Stimulated activated CD8-positive, alpha-beta memory T cell treated with anti-CD3 and anti-CD28 coated beads, Interleukin-2, amount 100 ng/mL, for 48 hours (primary cell): Measurements from ENCODE around the gene LAMA3.

Experiments
- DNase-seq, 2 donors: peaks; one replicate each; pipeline ENCODE4 v3.0.0-alpha.2; 2020; ENCODE audit warnings: low read depth in 2 of 2

LAMA3 gene, protein sequence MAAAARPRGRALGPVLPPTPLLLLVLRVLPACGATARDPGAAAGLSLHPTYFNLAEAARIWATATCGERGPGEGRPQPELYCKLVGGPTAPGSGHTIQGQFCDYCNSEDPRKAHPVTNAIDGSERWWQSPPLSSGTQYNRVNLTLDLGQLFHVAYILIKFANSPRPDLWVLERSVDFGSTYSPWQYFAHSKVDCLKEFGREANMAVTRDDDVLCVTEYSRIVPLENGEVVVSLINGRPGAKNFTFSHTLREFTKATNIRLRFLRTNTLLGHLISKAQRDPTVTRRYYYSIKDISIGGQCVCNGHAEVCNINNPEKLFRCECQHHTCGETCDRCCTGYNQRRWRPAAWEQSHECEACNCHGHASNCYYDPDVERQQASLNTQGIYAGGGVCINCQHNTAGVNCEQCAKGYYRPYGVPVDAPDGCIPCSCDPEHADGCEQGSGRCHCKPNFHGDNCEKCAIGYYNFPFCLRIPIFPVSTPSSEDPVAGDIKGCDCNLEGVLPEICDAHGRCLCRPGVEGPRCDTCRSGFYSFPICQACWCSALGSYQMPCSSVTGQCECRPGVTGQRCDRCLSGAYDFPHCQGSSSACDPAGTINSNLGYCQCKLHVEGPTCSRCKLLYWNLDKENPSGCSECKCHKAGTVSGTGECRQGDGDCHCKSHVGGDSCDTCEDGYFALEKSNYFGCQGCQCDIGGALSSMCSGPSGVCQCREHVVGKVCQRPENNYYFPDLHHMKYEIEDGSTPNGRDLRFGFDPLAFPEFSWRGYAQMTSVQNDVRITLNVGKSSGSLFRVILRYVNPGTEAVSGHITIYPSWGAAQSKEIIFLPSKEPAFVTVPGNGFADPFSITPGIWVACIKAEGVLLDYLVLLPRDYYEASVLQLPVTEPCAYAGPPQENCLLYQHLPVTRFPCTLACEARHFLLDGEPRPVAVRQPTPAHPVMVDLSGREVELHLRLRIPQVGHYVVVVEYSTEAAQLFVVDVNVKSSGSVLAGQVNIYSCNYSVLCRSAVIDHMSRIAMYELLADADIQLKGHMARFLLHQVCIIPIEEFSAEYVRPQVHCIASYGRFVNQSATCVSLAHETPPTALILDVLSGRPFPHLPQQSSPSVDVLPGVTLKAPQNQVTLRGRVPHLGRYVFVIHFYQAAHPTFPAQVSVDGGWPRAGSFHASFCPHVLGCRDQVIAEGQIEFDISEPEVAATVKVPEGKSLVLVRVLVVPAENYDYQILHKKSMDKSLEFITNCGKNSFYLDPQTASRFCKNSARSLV (N-terminal part only)

DNA sequence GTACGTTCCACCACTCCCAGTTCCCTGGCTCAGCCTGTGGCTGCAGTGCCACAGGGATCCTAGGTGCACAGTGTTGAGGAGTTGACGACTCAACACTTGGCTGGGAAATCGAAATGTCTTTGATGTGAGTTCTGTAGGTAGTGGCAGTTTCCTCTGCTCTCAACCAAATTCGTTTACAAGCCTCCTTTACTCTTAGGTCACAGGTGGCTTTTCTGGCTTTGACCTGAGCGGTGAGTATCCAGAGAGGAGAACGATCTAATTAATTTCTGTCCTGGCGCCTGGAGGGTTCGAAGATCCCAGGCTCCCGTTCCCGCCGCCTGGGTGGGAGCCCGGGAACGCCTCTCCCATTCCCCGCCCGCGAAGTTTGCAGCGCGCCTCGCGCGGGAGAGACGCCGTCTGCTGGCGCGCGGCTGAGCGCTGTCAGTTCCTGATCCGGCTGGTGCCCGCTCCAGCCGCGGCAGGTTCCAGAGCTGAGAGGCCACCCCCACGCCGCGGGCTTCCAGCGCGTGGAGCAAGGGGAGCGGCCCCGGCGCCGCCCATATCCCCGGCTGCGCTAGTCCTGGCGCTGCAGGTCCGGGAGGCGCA, at the start of gene LAMA3:
LAMA3 (plus strand) TSS at position 423 of the 585 bp plus-strand sequence. CDS start 231 bp downstream, outside the sequence.
- peak in 1 of 2 donors; percentile 15 for DNase-seq

DNA sequence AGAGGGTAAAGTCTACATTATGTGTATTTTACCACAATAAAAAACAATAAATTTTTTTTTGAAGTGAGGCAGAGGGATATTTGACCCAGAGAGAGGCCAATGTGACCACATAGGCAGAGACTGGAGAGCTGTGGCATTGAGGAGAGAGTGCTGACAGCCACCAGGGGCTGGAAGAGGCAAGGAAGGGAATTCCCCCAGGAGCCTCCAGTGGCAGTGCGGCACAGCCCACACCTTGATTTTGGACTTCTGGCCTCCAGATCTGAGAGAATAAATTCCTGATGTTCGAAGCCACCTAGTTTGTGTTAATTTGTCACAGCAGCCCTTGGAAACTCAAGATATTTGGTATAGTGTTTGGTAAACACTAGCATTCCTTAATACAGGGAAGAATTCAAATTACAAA, 49.2 kb upstream of the LAMA3 start:
- DNase-seq = no peak

DNA sequence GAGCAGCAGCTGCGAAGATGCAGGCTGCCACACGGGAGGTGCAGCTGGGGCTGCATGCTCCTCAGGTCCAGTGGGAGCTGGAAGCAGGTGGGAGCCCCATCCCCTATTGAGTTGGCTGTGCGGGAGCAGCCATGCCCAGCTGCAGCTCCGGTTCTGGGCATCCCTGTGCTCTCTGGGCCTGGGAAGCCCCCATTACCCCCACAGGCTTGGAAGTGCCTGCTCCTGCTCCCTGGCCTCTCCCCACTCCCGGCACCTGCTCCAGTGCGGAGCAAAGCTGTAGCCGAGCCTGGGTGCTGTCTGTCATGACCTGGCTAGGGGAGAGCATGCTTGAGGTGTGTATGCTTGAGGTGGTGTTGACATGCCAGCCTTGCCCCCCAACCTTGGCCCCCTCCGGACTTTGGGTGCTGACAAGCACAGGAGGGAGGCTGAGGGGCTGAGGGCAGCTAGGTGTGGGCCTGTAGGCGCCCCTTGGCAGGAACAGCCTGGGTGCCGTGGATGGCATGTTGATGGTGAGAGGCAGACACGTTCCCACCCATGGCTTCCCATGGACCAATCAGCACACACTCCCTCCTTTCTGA, 48.0 kb upstream of the LAMA3 start:
- no peak for DNase-seq

DNA sequence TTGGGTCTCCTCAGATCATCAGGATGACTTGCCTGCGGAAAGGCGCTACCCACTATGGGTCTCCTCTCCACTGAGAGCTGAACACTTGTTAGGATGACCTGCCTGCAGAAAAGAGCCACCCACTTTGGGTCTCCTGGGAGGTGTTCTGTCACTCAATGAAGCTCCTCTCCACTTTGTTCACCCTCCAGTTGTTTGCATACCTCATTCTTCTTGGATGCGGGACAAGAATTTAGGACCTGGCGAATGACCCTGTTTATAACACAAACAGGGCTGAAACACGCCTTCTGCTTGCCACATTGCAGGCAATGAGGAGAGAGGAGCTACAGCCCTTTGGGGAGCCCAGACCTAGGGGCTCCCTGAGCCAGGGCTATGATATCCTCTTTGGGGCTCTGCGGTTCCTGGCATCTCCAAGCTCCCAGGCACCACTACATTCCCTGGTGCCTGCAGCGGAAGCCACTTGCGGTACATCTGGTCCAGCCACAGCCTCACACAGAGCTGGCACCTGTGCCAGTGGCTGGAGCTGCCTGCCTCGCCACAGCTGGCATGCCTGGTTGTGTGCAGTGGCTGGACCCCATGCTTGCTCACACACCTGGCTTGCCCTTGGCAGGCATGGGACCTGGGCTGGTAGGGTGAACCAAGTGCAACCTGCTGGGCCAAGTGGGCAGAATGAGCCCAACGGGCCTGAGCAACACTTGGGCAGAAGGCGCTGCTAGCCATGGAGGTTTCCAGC, 47.2 kb upstream of the LAMA3 start:
- no peak for DNase-seq

DNA sequence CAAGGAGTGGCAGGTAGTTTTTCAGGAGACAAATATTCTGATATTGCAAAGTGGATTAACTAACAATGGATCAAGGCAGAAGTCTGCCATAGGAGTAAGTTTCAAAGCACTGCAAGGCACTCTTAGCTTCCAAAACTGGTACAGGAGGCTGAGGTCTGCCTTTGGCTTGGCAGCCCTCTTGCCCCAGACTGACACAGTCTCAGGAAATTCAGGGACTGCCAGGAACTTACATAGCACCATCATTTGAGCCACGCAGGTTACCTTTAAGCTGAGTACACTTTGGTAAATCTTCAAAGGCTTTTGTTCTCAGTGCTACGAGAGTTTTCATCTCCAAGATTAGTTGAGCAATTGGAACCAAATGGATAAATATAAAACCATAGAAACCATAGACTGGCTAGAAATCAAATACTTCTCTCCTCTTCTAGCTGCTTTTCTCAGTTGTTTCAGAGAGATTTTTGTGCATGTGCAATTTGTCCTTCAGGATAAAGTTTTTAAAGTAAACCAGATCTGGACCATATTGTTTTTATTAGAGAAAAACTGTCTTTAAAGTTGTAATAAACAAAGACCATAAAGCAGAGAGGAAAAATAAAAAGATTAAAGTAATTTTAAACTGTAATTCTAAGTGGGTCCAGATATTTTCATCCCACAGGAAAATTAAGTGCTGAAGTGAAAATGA, 45.3 kb upstream of the LAMA3 start:
- no peak for DNase-seq

DNA sequence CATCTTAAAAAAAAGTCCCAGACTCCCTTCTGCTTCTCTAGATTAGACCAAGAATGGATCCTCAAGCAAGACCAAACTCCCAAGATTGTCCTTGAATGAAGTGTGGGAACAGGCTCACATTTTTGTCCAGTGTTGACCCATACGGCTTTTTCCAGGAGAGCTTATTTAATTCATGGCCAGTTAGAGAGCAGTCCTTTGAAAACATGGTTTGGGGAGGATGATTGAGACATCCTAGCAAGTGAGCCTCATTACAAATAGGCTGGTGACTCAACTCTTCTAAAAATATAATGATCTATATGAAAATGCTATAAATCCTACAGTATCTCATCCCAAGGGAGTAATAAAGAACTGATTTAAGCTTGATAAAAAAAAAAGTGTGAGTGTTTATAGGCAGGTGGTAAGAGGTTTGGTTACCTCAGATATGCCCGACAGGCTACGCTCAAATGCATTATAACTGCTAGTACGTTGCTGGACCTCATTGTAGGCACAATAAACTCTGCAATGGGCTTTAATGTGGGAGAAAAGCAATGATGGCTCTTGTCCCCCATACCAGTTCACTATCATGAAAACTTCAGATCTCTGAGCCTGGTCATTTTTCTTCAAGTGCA, 43.6 kb upstream of the LAMA3 start:
- no peak for DNase-seq

DNA sequence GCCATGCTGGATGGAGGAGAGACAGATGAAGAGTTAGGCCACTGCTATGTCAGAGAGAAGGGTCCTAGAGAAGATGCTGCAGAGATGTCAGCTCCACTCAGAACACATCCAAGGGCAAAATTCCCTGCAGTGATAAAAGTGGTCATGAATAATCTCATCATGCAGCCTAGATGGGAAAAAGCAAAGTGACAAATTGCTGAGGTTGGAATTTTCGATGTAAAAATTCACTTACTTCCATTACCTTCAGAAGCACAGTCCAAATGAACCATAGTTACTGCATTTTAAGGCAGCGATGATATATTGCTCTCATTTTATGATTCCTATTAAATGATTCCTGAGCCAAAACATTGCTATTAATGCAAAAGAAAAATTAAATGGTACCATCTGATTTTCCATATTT, 43.0 kb upstream of the LAMA3 start:
- DNase-seq = no peak

DNA sequence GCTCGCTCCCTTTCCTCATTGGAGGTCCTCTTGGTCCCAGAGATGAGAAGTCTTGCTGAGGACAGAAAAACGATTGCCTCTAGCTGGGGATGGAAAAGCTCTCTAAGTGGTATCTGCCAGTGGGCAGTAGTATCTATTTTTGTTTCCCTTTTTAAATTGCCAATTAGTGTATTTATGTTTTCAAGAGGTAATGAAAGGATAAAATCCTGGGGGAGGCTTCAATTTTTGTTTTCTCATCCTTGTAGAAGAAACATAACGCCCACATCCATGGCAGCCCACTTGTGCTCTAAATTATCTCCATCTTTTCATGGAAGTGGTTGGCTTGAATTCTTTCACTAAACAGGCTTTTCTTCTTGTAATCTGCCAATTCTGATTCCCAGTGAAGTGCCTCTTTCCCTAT, 40.8 kb upstream of the LAMA3 start:
- no peak for DNase-seq

DNA sequence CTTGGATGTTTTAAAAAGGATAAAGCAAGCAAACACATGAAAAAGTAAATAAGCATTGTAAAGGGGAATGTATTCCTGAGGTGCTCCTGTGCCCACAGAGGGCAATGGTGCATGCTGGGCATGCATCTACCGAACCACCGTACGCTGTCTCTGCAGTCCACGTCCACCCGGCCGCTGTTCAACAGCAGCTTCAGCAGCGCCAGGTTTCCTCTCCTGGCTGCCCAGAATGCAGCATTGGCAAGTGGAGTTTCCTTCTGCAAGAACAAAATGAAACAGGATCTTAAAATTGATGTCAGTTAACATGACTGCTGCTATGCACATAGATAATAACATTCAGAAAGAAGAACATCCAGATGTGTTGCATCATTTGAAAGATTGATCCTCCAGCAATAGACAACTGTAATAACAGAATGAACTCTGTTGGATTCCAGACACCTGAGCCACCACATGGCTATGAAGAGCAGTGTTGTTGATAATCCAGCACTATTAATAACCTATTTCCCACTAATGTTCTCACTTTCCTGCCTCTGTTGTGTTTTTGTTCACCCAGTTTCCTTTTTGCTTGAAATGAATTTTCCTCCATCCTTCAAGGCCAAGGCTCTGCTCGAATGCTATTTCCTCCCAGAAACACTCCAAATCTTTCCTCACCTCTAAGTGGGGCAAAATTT, 40.2 kb upstream of the LAMA3 start:
- no peak for DNase-seq

DNA sequence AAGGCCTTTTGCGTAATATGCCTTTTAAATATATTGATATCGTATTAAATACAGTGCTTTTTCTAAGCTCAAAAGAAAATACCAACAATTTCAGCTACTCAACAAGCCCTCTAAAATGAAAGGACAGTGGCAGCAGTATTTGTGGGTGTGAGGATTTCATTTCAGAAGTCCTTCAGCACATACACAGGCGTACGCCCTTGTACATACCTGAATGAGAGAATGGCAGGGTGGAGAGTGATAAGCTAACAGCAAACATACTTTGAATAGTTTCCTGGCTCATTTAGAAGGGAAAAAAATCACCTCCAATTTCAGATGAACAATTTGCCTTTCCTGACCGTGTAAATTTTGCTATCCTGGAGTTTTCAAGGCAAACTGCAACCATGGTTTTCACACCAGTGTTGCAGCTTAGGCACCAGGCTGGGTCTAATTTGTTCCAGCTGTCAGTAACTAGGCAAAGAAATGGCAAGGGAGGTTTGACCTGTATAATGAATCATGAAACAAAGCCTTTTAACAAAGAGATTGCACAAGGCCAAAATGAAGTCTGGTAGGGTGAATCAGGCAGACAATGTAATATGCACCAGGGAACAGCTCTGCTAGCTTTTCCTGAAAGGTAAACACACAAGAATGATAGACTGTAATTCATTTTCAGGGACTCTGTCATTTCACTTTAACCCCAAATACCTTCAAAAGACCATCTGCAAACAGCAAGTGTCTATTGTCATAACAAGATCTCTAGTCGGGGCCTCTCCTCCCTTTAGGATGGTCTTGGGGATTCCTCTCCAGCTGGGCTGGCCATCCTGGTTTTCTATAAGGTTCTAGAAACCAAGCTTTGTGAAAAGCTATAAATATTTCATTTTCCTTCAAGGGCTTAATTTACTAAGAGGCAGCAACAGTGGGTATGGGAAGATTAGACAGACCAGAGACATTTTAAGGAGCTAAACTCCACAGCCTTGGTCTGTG, 38.0 kb upstream of the LAMA3 start:
- no peak for DNase-seq

DNA sequence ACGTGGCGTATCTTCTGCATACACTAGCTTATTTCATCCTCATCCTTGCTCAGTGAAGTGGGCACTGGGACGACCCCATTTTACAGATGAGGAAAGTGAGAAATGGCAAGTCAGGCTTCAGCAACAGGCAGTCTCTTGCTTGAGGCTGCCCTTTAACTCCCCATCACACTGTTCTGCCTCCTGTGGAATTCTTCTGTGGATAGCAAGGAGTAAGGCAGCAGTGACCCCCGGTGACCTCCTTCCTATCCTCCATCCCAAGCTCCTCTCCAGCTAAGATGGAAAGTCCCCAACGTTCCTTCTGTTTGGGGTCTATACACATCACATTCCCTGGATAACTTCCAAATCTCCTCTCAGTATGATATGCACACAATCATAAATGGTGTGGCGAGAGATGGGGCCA, 37.0 kb upstream of the LAMA3 start:
- DNase-seq = no peak

DNA sequence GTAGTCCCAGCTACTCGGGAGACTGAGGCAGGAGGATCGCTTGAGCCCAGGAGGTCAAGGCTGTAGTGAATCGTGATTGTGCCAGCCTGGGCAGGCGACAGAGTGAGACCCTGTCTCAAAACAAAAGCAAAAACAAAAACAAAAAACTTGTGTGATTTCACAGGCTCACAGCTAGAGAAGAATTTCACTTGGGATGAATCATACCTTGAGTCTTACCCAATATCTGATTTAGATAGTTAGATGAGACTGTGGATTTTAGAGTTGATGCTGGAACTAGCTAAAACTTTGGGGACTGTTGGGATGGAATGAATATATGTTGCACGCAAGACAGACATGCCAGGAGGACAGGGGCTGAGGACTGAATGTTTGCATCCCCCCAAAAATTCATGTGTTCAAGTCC, 31.0 kb upstream of the LAMA3 start:
- no peak for DNase-seq

DNA sequence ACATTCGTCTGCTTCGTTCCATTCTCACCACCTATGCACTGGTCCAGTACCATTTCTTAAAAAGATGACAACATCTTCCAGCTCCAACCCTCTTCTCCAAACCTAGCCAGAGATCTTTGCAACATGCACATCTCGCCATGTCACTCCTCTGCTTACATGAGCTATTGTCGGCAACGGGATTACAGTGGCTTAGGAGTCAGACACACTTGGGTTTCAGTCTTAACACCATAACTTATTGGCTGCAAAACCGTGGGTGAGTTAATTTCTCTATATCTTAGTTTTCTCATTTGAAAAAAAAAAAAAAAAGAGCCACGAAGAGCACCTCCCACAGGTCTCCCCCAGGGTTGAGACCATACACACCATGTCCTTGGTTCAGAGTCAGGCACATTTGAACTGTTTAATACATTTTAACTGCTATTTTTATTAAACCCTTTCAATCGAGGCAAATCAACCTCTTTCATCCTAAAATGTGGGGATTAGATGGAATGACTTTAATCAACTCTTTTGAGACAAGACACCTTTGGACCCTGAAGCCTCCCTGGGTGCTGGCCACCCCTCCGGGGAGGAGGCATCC, 27.4 kb upstream of the LAMA3 start:
- DNase-seq = no peak

DNA sequence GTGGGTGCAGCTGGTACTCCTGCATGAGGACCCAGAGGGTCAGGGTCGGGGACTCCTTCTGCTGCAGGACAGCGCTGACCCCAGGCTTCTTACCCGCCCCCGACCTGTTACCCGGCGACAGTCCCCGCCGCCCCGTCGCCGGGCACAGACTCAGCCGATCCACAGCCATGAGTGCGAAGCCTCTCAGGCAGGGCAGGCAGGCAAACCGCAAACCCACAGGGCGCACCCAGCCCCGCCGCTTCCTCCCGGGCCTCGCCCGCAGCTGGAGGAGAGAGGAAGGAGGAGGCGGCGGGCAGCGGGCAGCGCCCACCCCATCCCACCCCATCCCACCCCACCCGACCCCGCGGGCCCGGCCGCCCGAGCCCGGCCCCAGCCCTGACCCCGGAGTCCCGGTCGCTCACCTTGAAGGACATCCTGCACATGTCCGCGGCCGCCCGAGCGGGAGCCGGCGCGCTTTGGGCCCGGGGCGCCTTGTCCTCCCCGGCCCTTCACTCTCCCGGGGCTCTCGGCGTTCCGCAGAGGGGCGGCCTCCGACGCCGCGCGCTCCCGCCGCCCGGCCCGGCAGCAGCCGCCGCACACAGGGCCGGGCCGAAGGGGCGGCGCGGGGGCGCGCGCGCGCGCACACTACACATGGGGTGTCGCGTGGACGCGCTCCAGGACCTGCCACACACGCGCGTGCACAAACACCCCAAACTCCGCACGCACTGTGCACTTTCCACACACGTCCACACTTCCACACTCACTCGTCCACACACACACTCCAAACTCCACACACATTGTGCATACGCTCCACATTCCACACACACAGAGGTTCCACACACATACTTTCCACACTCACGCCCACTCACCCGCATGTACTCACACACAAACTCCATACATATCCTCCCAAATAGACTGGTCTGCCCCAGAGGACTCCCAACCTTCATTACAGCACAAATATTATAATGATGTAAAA, 26.7 kb upstream of the LAMA3 start, which contains the start of gene ANKRD29:
ANKRD29 (minus strand) TSS at position 603 of the 955 bp plus-strand sequence; CDS start at position 422, 181 bp downstream.
- peak; percentile 20 to 30 for DNase-seq

DNA sequence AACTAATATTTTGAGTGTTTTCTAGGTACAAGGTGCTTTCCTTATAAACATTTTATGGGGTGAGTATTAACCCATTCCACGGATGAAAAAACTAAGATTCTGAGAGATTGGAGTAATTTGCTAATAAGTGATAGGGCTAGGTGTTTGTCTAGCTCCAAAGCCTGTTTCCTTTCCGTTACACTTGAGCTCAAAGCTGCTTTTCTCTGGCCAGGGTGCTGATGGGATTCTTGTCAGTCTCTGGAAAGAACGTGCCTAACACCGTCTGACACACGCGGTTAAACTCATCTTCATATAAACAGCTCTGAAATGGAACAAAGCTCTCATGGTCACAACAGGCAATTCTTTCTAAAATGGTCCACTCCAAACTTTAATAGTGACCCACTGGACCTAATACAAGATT, 24.6 kb upstream of the LAMA3 start:
- no peak for DNase-seq

DNA sequence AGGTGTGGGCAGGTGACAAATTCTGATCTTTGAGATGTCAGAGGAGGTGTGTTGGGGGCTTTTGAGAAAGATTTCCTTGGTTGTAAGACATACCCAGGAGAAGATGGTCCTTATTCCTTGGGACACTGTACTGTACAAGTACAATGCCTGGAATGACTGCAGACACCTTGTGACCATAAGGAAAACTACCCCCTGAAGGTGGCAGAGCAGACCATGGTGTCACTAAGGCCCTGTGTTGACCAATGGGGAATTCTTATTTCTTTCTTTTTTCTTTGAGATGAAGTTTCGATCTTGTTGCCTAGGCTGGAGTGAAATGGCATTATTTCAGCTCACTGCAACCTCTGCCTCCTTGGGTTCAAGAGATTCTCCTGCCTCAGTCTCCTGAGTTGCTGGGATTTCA, 22.1 kb upstream of the LAMA3 start:
- DNase-seq = no peak
